K562 (cell line): Measurements from ENCODE around the gene SLC1A5. TPM values are rescaled to one million over a fixed set of nuclear protein-coding genes. Genes with fewer than 3 reads are reported as not detected.

Experiments
- BMI1 ChIP-seq: fragments of 150-350 bp; IDR thresholded peaks from 2 replicates; pipeline ENCODE4 v1.6.1; 2014; ENCODE audit warnings: low read length
- GABPB1 ChIP-seq: sonication (generic); formaldehyde crosslinking; IDR thresholded peaks from 2 replicates; pipeline ENCODE4 v1.8.0; 2022; ENCODE audit warnings: mild to moderate bottlenecking, missing genetic modification reagents
- HDAC6 ChIP-seq: IDR thresholded peaks from 2 replicates; pipeline ENCODE4 v1.6.1; 2012; ENCODE audit warnings: low read depth, mild to moderate bottlenecking, control low read depth, inconsistent platforms, low read length, moderate library complexity
- HDGF ChIP-seq: fragments of 450-650 bp; IDR thresholded peaks from 2 replicates; pipeline ENCODE4 v1.6.1; 2016
- HNRNPLL ChIP-seq: fragments of 200-400 bp; formaldehyde crosslinking; IDR thresholded peaks from 2 replicates; pipeline ENCODE4 v1.6.1; 2017; ENCODE audit warnings: low read length, low read depth, mild to moderate bottlenecking; ENCODE audit not compliant: poor library complexity, severe bottlenecking
- ILF3 ChIP-seq: fragments of 450-650 bp; IDR thresholded peaks from 2 replicates; pipeline ENCODE4 v1.6.1; 2018; ENCODE audit warnings: antibody characterized with exemption, mild to moderate bottlenecking, moderate library complexity, borderline replicate concordance
- KLF6 ChIP-seq: fragments of 250-450 bp; sonication (Bioruptor Pico); IDR thresholded peaks from 2 replicates; pipeline ENCODE4 v1.4.0; 2020; ENCODE audit warnings: mild to moderate bottlenecking, moderate library complexity, borderline replicate concordance
- MAFG ChIP-seq: fragments of 450-650 bp; conservative IDR thresholded peaks from 2 replicates; pipeline ENCODE4 v1.6.1; 2016; ENCODE audit warnings: missing genetic modification characterization, missing compliant biosample characterization
- NCOA1 ChIP-seq: fragments of 450-650 bp; IDR thresholded peaks from 2 replicates; pipeline ENCODE4 v1.6.1; 2016; ENCODE audit warnings: low read depth
- NCOA6 ChIP-seq: fragments of 450-650 bp; IDR thresholded peaks from 2 replicates; pipeline ENCODE4 v1.6.1; 2017; ENCODE audit warnings: mild to moderate bottlenecking
- NEUROD1 ChIP-seq: fragments of 150-350 bp; IDR thresholded peaks from 2 replicates; pipeline ENCODE4 v1.6.1; 2014; ENCODE audit warnings: borderline replicate concordance, low read length, low read depth; ENCODE audit not compliant: partially characterized antibody
- POLR2B ChIP-seq: fragments of 450-650 bp; IDR thresholded peaks from 2 replicates; pipeline ENCODE4 v1.6.1; 2018; ENCODE audit warnings: low read depth; ENCODE audit not compliant: partially characterized antibody
- SAFB ChIP-seq: fragments of 200-400 bp; formaldehyde crosslinking; IDR thresholded peaks from 2 replicates; pipeline ENCODE4 v1.6.1; 2017; ENCODE audit warnings: low read depth, low read length, borderline replicate concordance
- SIN3B ChIP-seq: fragments of 450-650 bp; IDR thresholded peaks from 2 replicates; pipeline ENCODE4 v1.6.1; 2017; ENCODE audit warnings: low read depth, mild to moderate bottlenecking, moderate library complexity
- SMAD4 ChIP-seq: fragments of 250-450 bp; sonication (Bioruptor Pico); conservative IDR thresholded peaks from 2 replicates; pipeline ENCODE4 v1.8.0; 2021; ENCODE audit warnings: inconsistent platforms, mild to moderate bottlenecking, moderate library complexity
- TAF7 ChIP-seq: fragments of 450-650 bp; IDR thresholded peaks from 2 replicates; pipeline ENCODE4 v1.6.1; 2016; ENCODE audit warnings: missing genetic modification characterization, missing compliant biosample characterization
- U2AF1 ChIP-seq: fragments of 200-400 bp; formaldehyde crosslinking; optimal IDR thresholded peaks from 2 replicates; pipeline ENCODE3; 2017; ENCODE audit warnings: mild to moderate bottlenecking, low read depth, low read length, moderate library complexity
- ZNF583 ChIP-seq: fragments of 250-450 bp; sonication (Bioruptor Pico); IDR thresholded peaks from 2 replicates; pipeline ENCODE4 v1.4.0; 2020
- ZSCAN29 ChIP-seq: fragments of 450-650 bp; IDR thresholded peaks from 2 replicates; pipeline ENCODE4 v1.6.1; 2017
- ZZZ3 ChIP-seq: fragments of 450-650 bp; IDR thresholded peaks from 2 replicates; pipeline ENCODE4 v1.6.1; 2016; ENCODE audit warnings: antibody characterized with exemption, mild to moderate bottlenecking, moderate library complexity
- polyA plus RNA-seq, 8 experiments: library from polyadenylated mRNA; depleted of rRNA in 4 of 8; stranded (reverse) in 5 of 8; unstranded in 3 of 8; fragments of >200 nt; fragmentation: Nextera tagmentation in 2 of 8; fragmentation: Illumina TruSeq in 1 of 8; extraction: Ambion mirVana in 2 of 8; extraction: Trizol in 1 of 8; gene quantifications; 2 replicates each; pipeline versions ENCODE4 v1.2.1 to v1.2.3, GENCODE V29; 2011 to 2014; ENCODE audit warnings: inconsistent platforms in 1 of 8, missing spikeins in 1 of 8
- total RNA-seq, 7 experiments: library from RNA; depleted of rRNA in 6 of 7; stranded (reverse); fragments of >200 nt in 6 of 7; fragmentation: Illumina TruSeq in 2 of 7; extraction: Trizol in 2 of 7; gene quantifications; 2 replicates each; pipeline versions ENCODE4 v1.2.1 to v1.2.3, GENCODE V29; 2011 to 2021; ENCODE audit warnings: low replicate concordance in 1 of 7
- TF ChIP-seq, protein P1 (sequence below): fragments of 450-650 bp; IDR thresholded peaks from 2 replicates; pipeline ENCODE4 v1.6.1; 2018; ENCODE audit warnings: mild to moderate bottlenecking, low read depth; ENCODE audit not compliant: partially characterized antibody
- TF ChIP-seq, protein P2 (sequence below), 2 experiments: fragments of 450-650 bp; conservative IDR thresholded peaks; 2 replicates each; pipeline ENCODE4 v1.6.1; 2017; ENCODE audit warnings: mild to moderate bottlenecking in 2 of 2, moderate library complexity in 2 of 2
- TF ChIP-seq, protein P3 (sequence below): sonication (generic); formaldehyde crosslinking; IDR thresholded peaks from 2 replicates; pipeline ENCODE4 v1.8.0; 2022; ENCODE audit warnings: missing genetic modification reagents, mild to moderate bottlenecking, moderate library complexity, borderline replicate concordance
- TF ChIP-seq, protein P4 (sequence below): fragments of 450-650 bp; formaldehyde crosslinking; IDR thresholded peaks from 2 replicates; pipeline ENCODE4 v1.4.0; 2022; ENCODE audit warnings: missing genetic modification characterization

Gene SLC1A5
- total and polyA plus RNA-seq, 9 of the 15 experiments (the other 6 are each of a cell fraction or from before 2014, with no cell fraction given): 31.2 to 417 (median 134) TPM

DNA sequence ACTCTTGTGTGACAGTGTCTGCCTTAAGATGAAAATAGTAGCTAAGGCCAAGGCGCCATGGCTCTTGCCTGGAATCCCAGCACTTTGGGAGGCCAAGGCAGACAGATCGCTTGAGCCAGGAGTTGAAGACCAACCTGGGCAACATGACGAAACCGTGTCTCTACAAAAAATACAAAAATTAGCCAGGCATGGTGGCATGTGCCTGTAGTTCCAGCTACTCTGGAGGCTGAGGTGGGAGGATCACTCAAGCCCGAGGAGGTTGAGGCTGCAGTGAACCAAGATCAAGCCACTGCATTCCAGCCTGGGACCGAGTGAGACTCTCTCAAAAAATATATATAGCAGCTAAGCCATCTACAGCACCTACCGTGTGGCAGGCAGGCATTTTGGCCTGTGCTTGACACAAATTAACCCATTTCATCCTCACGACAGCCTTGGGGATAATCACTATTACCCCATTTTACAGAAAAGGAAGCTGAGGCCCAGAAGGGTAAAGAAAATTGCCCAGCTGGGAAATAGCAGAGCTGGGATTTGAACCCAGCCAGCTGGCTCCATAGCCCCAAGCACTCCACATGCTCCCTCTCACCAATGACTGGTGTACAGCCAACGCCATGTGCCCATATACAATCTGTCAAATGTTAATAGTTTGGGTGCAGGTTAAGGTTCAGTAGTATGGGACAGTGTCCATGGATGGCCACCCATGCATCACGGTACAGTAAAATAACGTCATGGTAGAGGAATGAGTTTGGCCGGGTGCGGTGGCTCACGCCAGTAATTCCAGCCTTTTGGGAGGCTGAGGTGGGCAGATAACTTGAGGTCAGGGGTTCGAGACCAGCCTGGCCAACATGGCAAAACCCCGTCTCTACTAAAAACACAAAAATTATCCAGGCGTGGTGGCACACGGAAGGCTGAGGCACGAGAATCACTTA lies 3.1 kb downstream of the SLC1A5 start (continued):
- TF ChIP-seq HNRNPLL (no peak), NCOA6 (no peak), ILF3 (no peak; the same call in 1 of the 2 replicates), MAFG (tag) (no peak), SIN3B (no peak), KLF6 (CRISPR knock-in tag) (no peak), ZZZ3 (no peak), SMAD4 (CRISPR knock-in tag) (no peak), ZSCAN29 (no peak), BMI1 (no peak), NEUROD1 (no peak), NCOA1 (no peak), TAF7 (tag) (no peak), U2AF1 (no peak), SAFB (no peak), GABPB1 (CRISPR knock-in tag) (no peak; the same call in 1 of the 2 replicates), HDAC6 (no peak), HDGF (peak; percentile 85), ZNF583 (CRISPR knock-in tag) (no peak), POLR2B (peak; percentile 11)
- TF ChIP-seq, protein P1, sequence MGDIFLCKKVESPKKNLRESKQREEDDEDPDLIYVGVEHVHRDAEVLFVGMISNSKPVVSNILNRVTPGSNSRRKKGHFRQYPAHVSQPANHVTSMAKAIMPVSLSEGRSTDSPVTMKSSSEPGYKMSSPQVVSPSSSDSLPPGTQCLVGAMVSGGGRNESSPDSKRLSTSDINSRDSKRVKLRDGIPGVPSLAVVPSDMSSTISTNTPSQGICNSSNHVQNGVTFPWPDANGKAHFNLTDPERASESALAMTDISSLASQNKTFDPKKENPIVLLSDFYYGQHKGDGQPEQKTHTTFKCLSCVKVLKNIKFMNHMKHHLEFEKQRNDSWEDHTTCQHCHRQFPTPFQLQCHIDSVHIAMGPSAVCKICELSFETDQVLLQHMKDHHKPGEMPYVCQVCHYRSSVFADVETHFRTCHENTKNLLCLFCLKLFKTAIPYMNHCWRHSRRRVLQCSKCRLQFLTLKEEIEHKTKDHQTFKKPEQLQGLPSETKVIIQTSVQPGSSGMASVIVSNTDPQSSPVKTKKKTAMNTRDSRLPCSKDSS: no peak
- TF ChIP-seq, protein P2, sequence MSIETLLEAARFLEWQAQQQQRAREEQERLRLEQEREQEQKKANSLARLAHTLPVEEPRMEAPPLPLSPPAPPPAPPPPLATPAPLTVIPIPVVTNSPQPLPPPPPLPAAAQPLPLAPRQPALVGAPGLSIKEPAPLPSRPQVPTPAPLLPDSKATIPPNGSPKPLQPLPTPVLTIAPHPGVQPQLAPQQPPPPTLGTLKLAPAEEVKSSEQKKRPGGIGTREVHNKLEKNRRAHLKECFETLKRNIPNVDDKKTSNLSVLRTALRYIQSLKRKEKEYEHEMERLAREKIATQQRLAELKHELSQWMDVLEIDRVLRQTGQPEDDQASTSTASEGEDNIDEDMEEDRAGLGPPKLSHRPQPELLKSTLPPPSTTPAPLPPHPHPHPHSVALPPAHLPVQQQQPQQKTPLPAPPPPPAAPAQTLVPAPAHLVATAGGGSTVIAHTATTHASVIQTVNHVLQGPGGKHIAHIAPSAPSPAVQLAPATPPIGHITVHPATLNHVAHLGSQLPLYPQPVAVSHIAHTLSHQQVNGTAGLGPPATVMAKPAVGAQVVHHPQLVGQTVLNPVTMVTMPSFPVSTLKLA (conservative IDR thresholded peaks at IDR 0.05): peak in 1 of 2 experiments; percentile 27; a peak in 1 of 4 replicates
- TF ChIP-seq, protein P3, sequence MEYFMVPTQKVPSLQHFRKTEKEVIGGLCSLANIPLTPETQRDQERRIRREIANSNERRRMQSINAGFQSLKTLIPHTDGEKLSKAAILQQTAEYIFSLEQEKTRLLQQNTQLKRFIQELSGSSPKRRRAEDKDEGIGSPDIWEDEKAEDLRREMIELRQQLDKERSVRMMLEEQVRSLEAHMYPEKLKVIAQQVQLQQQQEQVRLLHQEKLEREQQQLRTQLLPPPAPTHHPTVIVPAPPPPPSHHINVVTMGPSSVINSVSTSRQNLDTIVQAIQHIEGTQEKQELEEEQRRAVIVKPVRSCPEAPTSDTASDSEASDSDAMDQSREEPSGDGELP: 0 out of 2 replicates have a peak, but pooled peaks have one; percentile 21
- TF ChIP-seq, protein P4, sequence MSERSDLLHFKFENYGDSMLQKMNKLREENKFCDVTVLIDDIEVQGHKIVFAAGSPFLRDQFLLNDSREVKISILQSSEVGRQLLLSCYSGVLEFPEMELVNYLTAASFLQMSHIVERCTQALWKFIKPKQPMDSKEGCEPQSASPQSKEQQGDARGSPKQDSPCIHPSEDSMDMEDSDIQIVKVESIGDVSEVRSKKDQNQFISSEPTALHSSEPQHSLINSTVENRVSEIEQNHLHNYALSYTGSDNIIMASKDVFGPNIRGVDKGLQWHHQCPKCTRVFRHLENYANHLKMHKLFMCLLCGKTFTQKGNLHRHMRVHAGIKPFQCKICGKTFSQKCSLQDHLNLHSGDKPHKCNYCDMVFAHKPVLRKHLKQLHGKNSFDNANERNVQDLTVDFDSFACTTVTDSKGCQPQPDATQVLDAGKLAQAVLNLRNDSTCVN (CRISPR knock-in tag): no peak
